ENCODE results near the gene SS18L1.
"Not testable (repeated sequence)": the region's sequence is repeated elsewhere in the genome, so short reads cannot be mapped to it uniquely, and the experiment has no call there.

Gene SS18L1

GRCh38 chr20:62104234-62104789 lies 39.3 kb upstream of the SS18L1 start:
- ChIA-PET POLR2A (no interaction called here), CTCF (no interaction called here)
- Histone ChIP-seq H3K4me3 (ENCODE audit: control insufficient read depth in 1 of 7, extremely low read depth in 1 of 7, insufficient read depth in 4 of 7, low read depth in 2 of 7, low read length in 6 of 7) (no peak overlapping the region), H3K36me3 (ENCODE audit: control insufficient read depth in 4 of 4, insufficient read depth in 4 of 4, low read length in 3 of 4) (no peaks in the 10 kb centered on the region), H3K27ac (ENCODE audit: insufficient read depth in 1 of 2, low read depth in 1 of 2, low read length in 2 of 2, poor library complexity in 1 of 2, severe bottlenecking in 2 of 2) (no peak overlapping the region), H3K4me1 (ENCODE audit: control extremely low read depth in 1 of 4, control insufficient read depth in 4 of 4, insufficient read depth in 4 of 4, low read length in 3 of 4) (no peaks in the 10 kb centered on the region), H3K27me3 (replicated peaks in 2 of 5; ENCODE audit: control insufficient read depth in 4 of 5, insufficient read depth in 5 of 5, low read length in 4 of 5) (peaks cover 0 to 29% (median 0%) of the 10 kb centered on the region in 5 experiments), H3K9me3 (ENCODE audit: control extremely low read depth in 1 of 5, control insufficient read depth in 4 of 5, insufficient read depth in 2 of 5, low read depth in 1 of 5, low read length in 4 of 5) (peaks cover 0 to 67% (median 35%) of the 10 kb centered on the region in 5 experiments)
- WGBS (ENCODE audit: insufficient coverage), result 55% methylated on average over 11 of the region's 15 CpGs
- DNase-seq, result no peak

- Histone ChIP-seq H3K4me3 (ENCODE audit: control insufficient read depth in 1 of 7, extremely low read depth in 1 of 7, insufficient read depth in 4 of 7, low read depth in 2 of 7, low read length in 6 of 7) (no peak overlapping the region), H3K4me1 (ENCODE audit: control extremely low read depth in 1 of 4, control insufficient read depth in 4 of 4, insufficient read depth in 4 of 4, low read length in 3 of 4) (no peaks in the 10 kb centered on the region), H3K36me3 (ENCODE audit: control insufficient read depth in 4 of 4, insufficient read depth in 4 of 4, low read length in 3 of 4) (no peaks in the 10 kb centered on the region), H3K9me3 (ENCODE audit: control extremely low read depth in 1 of 5, control insufficient read depth in 4 of 5, insufficient read depth in 2 of 5, low read depth in 1 of 5, low read length in 4 of 5) (peaks cover 2 to 69% (median 33%) of the 10 kb centered on the region in 5 experiments), H3K27ac (ENCODE audit: insufficient read depth in 1 of 2, low read depth in 1 of 2, low read length in 2 of 2, poor library complexity in 1 of 2, severe bottlenecking in 2 of 2) (no peak overlapping the region), H3K27me3 (replicated peaks in 2 of 5; ENCODE audit: control insufficient read depth in 4 of 5, insufficient read depth in 5 of 5, low read length in 4 of 5) (peaks cover 0 to 29% (median 0%) of the 10 kb centered on the region in 5 experiments)
- no peak for DNase-seq
- ChIA-PET POLR2A (no interaction called here), CTCF (no interaction called here)
- 53% methylated on average over 5 of the region's 7 CpGs for WGBS (ENCODE audit: insufficient coverage)
Measured at GRCh38 chr20:62104791-62105345, 38.7 kb upstream of the SS18L1 start.

- Histone ChIP-seq H3K27ac (ENCODE audit: insufficient read depth in 1 of 2, low read depth in 1 of 2, low read length in 2 of 2, poor library complexity in 1 of 2, severe bottlenecking in 2 of 2) (no peak overlapping the region), H3K36me3 (ENCODE audit: control insufficient read depth in 4 of 4, insufficient read depth in 4 of 4, low read length in 3 of 4) (no peaks in the 10 kb centered on the region), H3K4me1 (ENCODE audit: control extremely low read depth in 1 of 4, control insufficient read depth in 4 of 4, insufficient read depth in 4 of 4, low read length in 3 of 4) (no peaks in the 10 kb centered on the region), H3K27me3 (replicated peaks in 2 of 5; ENCODE audit: control insufficient read depth in 4 of 5, insufficient read depth in 5 of 5, low read length in 4 of 5) (peaks cover 0 to 29% (median 0%) of the 10 kb centered on the region in 5 experiments), H3K9me3 (ENCODE audit: control extremely low read depth in 1 of 5, control insufficient read depth in 4 of 5, insufficient read depth in 2 of 5, low read depth in 1 of 5, low read length in 4 of 5) (peaks cover 2 to 70% (median 32%) of the 10 kb centered on the region in 5 experiments), H3K4me3 (ENCODE audit: control insufficient read depth in 1 of 7, extremely low read depth in 1 of 7, insufficient read depth in 4 of 7, low read depth in 2 of 7, low read length in 6 of 7) (no peak overlapping the region)
- CTCF ChIA-PET, result no interaction called here
- no peak for DNase-seq
- WGBS (ENCODE audit: insufficient coverage), result 98% methylated on average over 5 of the region's 5 CpGs
- POLR2A ChIA-PET, result no interaction called here
Measured at GRCh38 chr20:62105592-62105991, 38.0 kb upstream of the SS18L1 start.

GRCh38 chr20:62111148-62111547 lies 32.4 kb upstream of the SS18L1 start:
- POLR2A ChIA-PET, result no interaction called here
- no peak overlapping the region for H3K27ac ChIP-seq (ENCODE audit: insufficient read depth in 1 of 2, low read depth in 1 of 2, low read length in 2 of 2, poor library complexity in 1 of 2, severe bottlenecking in 2 of 2)
- 97% methylated on average over 5 of the region's 6 CpGs for WGBS (ENCODE audit: insufficient coverage)
- no peaks in the 10 kb centered on the region for H3K36me3 ChIP-seq (ENCODE audit: control insufficient read depth in 4 of 4, insufficient read depth in 4 of 4, low read length in 3 of 4)
- DNase-seq, result peak in 2 of 3 donors; percentile 22 to 52
- CTCF ChIA-PET, result interaction anchor here (1.2 kb wide), 1 partner anchor 10 kb away, joined by 3 read pairs; no protein-coding TSS in a partner anchor
- no peak overlapping the region for H3K4me3 ChIP-seq (ENCODE audit: control insufficient read depth in 1 of 7, extremely low read depth in 1 of 7, insufficient read depth in 4 of 7, low read depth in 2 of 7, low read length in 6 of 7)
- peaks cover 2 to 62% (median 30%) of the 10 kb centered on the region in 5 experiments for H3K9me3 ChIP-seq (ENCODE audit: control extremely low read depth in 1 of 5, control insufficient read depth in 4 of 5, insufficient read depth in 2 of 5, low read depth in 1 of 5, low read length in 4 of 5)
- no peaks in the 10 kb centered on the region for H3K4me1 ChIP-seq (ENCODE audit: control extremely low read depth in 1 of 4, control insufficient read depth in 4 of 4, insufficient read depth in 4 of 4, low read length in 3 of 4)
- H3K27me3 ChIP-seq (replicated peaks in 2 of 5; ENCODE audit: control insufficient read depth in 4 of 5, insufficient read depth in 5 of 5, low read length in 4 of 5), result peaks cover 0 to 3% (median 0%) of the 10 kb centered on the region in 5 experiments

GRCh38 chr20:62112368-62112767 lies 31.2 kb upstream of the SS18L1 start:
- ChIA-PET CTCF (interaction anchor here (1.2 to 1.4 kb wide), 3 partner anchors 9 to 11 kb away, joined by 3 to 7 read pairs (median 6); no protein-coding TSS in a partner anchor), POLR2A (no interaction called here)
- Histone ChIP-seq H3K36me3 (ENCODE audit: control insufficient read depth in 4 of 4, insufficient read depth in 4 of 4, low read length in 3 of 4) (no peaks in the 10 kb centered on the region), H3K27ac (ENCODE audit: insufficient read depth in 1 of 2, low read depth in 1 of 2, low read length in 2 of 2, poor library complexity in 1 of 2, severe bottlenecking in 2 of 2) (no peak overlapping the region), H3K9me3 (ENCODE audit: control extremely low read depth in 1 of 5, control insufficient read depth in 4 of 5, insufficient read depth in 2 of 5, low read depth in 1 of 5, low read length in 4 of 5) (peaks cover 2 to 55% (median 22%) of the 10 kb centered on the region in 5 experiments), H3K27me3 (replicated peaks in 2 of 5; ENCODE audit: control insufficient read depth in 4 of 5, insufficient read depth in 5 of 5, low read length in 4 of 5) (peaks cover 0 to 3% (median 0%) of the 10 kb centered on the region in 5 experiments), H3K4me3 (ENCODE audit: control insufficient read depth in 1 of 7, extremely low read depth in 1 of 7, insufficient read depth in 4 of 7, low read depth in 2 of 7, low read length in 6 of 7) (no peak overlapping the region), H3K4me1 (ENCODE audit: control extremely low read depth in 1 of 4, control insufficient read depth in 4 of 4, insufficient read depth in 4 of 4, low read length in 3 of 4) (peaks cover 0 to 9% (median 7%) of the 10 kb centered on the region in 4 experiments)
- no peak for DNase-seq
- 96% methylated on average over 6 of the region's 6 CpGs for whole genome bisulfite sequencing (ENCODE audit: insufficient coverage)

GRCh38 chr20:62114894-62115293 lies 28.7 kb upstream of the SS18L1 start:
- H3K27me3 ChIP-seq (replicated peaks in 2 of 5; ENCODE audit: control insufficient read depth in 4 of 5, insufficient read depth in 5 of 5, low read length in 4 of 5), result peaks cover 0 to 3% (median 0%) of the 10 kb centered on the region in 5 experiments
- POLR2A ChIA-PET, result no interaction called here
- no peaks in the 10 kb centered on the region for H3K36me3 ChIP-seq (ENCODE audit: control insufficient read depth in 4 of 4, insufficient read depth in 4 of 4, low read length in 3 of 4)
- H3K4me3 ChIP-seq (ENCODE audit: control insufficient read depth in 1 of 7, extremely low read depth in 1 of 7, insufficient read depth in 4 of 7, low read depth in 2 of 7, low read length in 6 of 7), result no peak overlapping the region
- H3K9me3 ChIP-seq (ENCODE audit: control extremely low read depth in 1 of 5, control insufficient read depth in 4 of 5, insufficient read depth in 2 of 5, low read depth in 1 of 5, low read length in 4 of 5), result peaks cover 0 to 36% (median 12%) of the 10 kb centered on the region in 5 experiments
- no peak overlapping the region for H3K27ac ChIP-seq (ENCODE audit: insufficient read depth in 1 of 2, low read depth in 1 of 2, low read length in 2 of 2, poor library complexity in 1 of 2, severe bottlenecking in 2 of 2)
- 52% methylated on average over 8 of the region's 8 CpGs for WGBS (ENCODE audit: insufficient coverage)
- no peak for DNase-seq
- CTCF ChIA-PET, result interaction anchor here (1.3 kb wide), 1 partner anchor 12 kb away, joined by 3 read pairs; no protein-coding TSS in a partner anchor
- peaks cover 0 to 32% (median 19%) of the 10 kb centered on the region in 4 experiments for H3K4me1 ChIP-seq (ENCODE audit: control extremely low read depth in 1 of 4, control insufficient read depth in 4 of 4, insufficient read depth in 4 of 4, low read length in 3 of 4)

- H3K27ac ChIP-seq (ENCODE audit: insufficient read depth in 1 of 2, low read depth in 1 of 2, low read length in 2 of 2, poor library complexity in 1 of 2, severe bottlenecking in 2 of 2); H3K4me3 ChIP-seq (ENCODE audit: control insufficient read depth in 1 of 7, extremely low read depth in 1 of 7, insufficient read depth in 4 of 7, low read depth in 2 of 7, low read length in 6 of 7); H3K36me3 ChIP-seq (ENCODE audit: control insufficient read depth in 4 of 4, insufficient read depth in 4 of 4, low read length in 3 of 4); DNase-seq; POLR2A ChIA-PET; H3K27me3 ChIP-seq (replicated peaks in 2 of 5; ENCODE audit: control insufficient read depth in 4 of 5, insufficient read depth in 5 of 5, low read length in 4 of 5): not testable (repeated sequence)
- H3K9me3 ChIP-seq (ENCODE audit: control extremely low read depth in 1 of 5, control insufficient read depth in 4 of 5, insufficient read depth in 2 of 5, low read depth in 1 of 5, low read length in 4 of 5), result peaks cover 0 to 29% (median 8%) of the 10 kb centered on the region in 5 experiments
- H3K4me1 ChIP-seq (ENCODE audit: control extremely low read depth in 1 of 4, control insufficient read depth in 4 of 4, insufficient read depth in 4 of 4, low read length in 3 of 4), result peaks cover 0 to 41% (median 20%) of the 10 kb centered on the region in 4 experiments
- CTCF ChIA-PET, result interaction anchor here (0.9 kb wide), 1 partner anchor 90 kb away, joined by 3 read pairs; no protein-coding TSS in a partner anchor
- 90% methylated on average over 2 of the region's 7 CpGs for WGBS (ENCODE audit: insufficient coverage)
Measured at GRCh38 chr20:62115800-62116407, 27.7 kb upstream of the SS18L1 start.
